A673 (cell line): ENCODE measurements around the gene TMTC4. TPM values are rescaled to one million over a fixed set of nuclear protein-coding genes. Genes with fewer than 3 reads are reported as not detected.

Source experiments
- BruUV-seq: library from RNA; stranded (reverse); fragments of 400-500 nt; replicated peaks from 2 replicates; lab custom pipeline; 2021; lab: Mats Ljungman, UMichigan
- CTCF ChIA-PET: fragments of 300-600 bp; sonication (Branson Sonifier 250); formaldehyde crosslinking; loops from one replicate; lab custom pipeline; 2022; ENCODE audit warnings: antibody characterized with exemption; lab: Charles Lee
- POLR2A ChIA-PET: fragments of 300-600 bp; sonication (Branson Sonifier 250); formaldehyde crosslinking; loops from one replicate; lab custom pipeline; 2022; ENCODE audit warnings: antibody characterized with exemption; ENCODE audit not compliant: low non-redundant PET; lab: Charles Lee
- DNase-seq: peaks from one replicate; pipeline ENCODE4 v3.0.0-alpha.2; 2015; ENCODE audit warnings: low spot score
- H3K27ac ChIP-seq: fragments of 200-600 bp; sonication (generic); 2 replicates; pipeline ENCODE4 v1.5.1; 2016; ENCODE audit warnings: mixed run types, low read depth, mild to moderate bottlenecking, mixed read lengths, antibody characterized with exemption, low read length; ENCODE audit not compliant: poor library complexity, severe bottlenecking
- H3K27me3 ChIP-seq: fragments of 200-600 bp; sonication (generic); replicated peaks from 2 replicates; pipeline ENCODE4 v1.6.1; 2017; ENCODE audit warnings: mixed run types, low read depth, mild to moderate bottlenecking, mixed read lengths, antibody characterized with exemption, low read length; ENCODE audit not compliant: insufficient read depth, poor library complexity
- H3K36me3 ChIP-seq: fragments of 200-600 bp; sonication (generic); 2 replicates; pipeline ENCODE4 v1.6.1; 2016; ENCODE audit warnings: mixed run types, mild to moderate bottlenecking, mixed read lengths, antibody characterized with exemption, low read length; ENCODE audit not compliant: insufficient read depth, poor library complexity, severe bottlenecking
- H3K4me1 ChIP-seq: fragments of 200-600 bp; sonication (generic); 2 replicates; pipeline ENCODE4 v1.6.1; 2017; ENCODE audit warnings: mixed run types, mild to moderate bottlenecking, mixed read lengths, antibody characterized with exemption, low read length; ENCODE audit not compliant: insufficient read depth, poor library complexity, severe bottlenecking
- H3K4me3 ChIP-seq: fragments of 200-600 bp; sonication (generic); 2 replicates; pipeline ENCODE4 v1.5.1; 2016; ENCODE audit warnings: low read depth, mixed run types, mild to moderate bottlenecking, mixed read lengths, low read length; ENCODE audit not compliant: poor library complexity, severe bottlenecking
- H3K9me3 ChIP-seq: fragments of 200-600 bp; sonication (generic); 2 replicates; pipeline ENCODE4 v1.6.1; 2016; ENCODE audit warnings: mixed run types, low read depth, mild to moderate bottlenecking, mixed read lengths, antibody characterized with exemption, low read length; ENCODE audit not compliant: poor library complexity, severe bottlenecking
- EZH2 ChIP-seq: fragments of 200-600 bp; sonication (generic); IDR thresholded peaks from 2 replicates; pipeline ENCODE4 v1.6.1; 2017; ENCODE audit warnings: borderline replicate concordance, low read depth, mild to moderate bottlenecking, mixed read lengths, antibody characterized with exemption, low read length; ENCODE audit not compliant: poor library complexity, severe bottlenecking
- intact Hi-C: fragments of 100-400 bp; cut with micrococcal nuclease; formaldehyde crosslinking; loops from one replicate; pipeline ENCODE4 v1.10.0; 2022; ENCODE audit not compliant: unreplicated experiment
- total RNA-seq: library from RNA; stranded (reverse); gene quantifications from 2 replicates; pipeline ENCODE4 v1.2.3, GENCODE V29; 2021
- TF ChIP-seq, protein P1 (sequence below): fragments of 300-800, 200-600 bp; sonication (generic); conservative IDR thresholded peaks from 2 replicates; pipeline ENCODE4 v1.5.1; 2017; ENCODE audit warnings: low read depth, mild to moderate bottlenecking, antibody characterized with exemption, low read length, moderate library complexity, mixed read lengths

Gene TMTC4
- total RNA-seq, 1 experiment from 2014 or later: 21.3 TPM

DNA sequence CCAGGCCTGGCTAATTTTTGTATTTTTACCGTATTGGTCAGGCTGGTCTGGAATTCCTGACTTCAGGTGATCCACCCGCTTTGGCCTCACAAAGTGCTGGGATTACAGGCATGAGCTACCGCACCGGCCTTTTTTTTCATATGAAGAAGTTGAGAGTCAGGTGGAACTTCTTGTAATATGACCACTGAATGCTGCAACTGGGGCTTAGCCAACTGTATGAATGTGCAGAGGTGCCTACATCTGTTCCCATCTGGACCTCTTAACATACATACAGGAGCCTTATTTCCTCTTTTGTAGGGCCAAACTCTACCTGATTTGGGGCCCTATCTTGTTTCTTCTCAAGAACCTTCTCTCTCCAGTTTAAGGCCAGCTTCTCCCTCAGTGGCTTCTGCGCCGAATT lies 74.1 kb downstream of the TMTC4 start:
- H3K9me3 ChIP-seq: no peaks in the 10 kb centered on the region
- H3K27me3 ChIP-seq: no peaks in the 10 kb centered on the region
- no peak overlapping the region for H3K4me3 ChIP-seq
- H3K4me1 ChIP-seq: no peaks in the 10 kb centered on the region
- H3K36me3 ChIP-seq: no peaks in the 10 kb centered on the region
- intact Hi-C loops: no loop called here
- no peak for DNase-seq
- CTCF ChIA-PET: no interaction called here
- no TSS peak for BruUV-seq
- TF ChIP-seq, protein P1, sequence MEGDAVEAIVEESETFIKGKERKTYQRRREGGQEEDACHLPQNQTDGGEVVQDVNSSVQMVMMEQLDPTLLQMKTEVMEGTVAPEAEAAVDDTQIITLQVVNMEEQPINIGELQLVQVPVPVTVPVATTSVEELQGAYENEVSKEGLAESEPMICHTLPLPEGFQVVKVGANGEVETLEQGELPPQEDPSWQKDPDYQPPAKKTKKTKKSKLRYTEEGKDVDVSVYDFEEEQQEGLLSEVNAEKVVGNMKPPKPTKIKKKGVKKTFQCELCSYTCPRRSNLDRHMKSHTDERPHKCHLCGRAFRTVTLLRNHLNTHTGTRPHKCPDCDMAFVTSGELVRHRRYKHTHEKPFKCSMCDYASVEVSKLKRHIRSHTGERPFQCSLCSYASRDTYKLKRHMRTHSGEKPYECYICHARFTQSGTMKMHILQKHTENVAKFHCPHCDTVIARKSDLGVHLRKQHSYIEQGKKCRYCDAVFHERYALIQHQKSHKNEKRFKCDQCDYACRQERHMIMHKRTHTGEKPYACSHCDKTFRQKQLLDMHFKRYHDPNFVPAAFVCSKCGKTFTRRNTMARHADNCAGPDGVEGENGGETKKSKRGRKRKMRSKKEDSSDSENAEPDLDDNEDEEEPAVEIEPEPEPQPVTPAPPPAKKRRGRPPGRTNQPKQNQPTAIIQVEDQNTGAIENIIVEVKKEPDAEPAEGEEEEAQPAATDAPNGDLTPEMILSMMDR: no peak
- TF ChIP-seq EZH2: no peak
- POLR2A ChIA-PET: no interaction called here
- H3K27ac ChIP-seq: no peak overlapping the region

DNA sequence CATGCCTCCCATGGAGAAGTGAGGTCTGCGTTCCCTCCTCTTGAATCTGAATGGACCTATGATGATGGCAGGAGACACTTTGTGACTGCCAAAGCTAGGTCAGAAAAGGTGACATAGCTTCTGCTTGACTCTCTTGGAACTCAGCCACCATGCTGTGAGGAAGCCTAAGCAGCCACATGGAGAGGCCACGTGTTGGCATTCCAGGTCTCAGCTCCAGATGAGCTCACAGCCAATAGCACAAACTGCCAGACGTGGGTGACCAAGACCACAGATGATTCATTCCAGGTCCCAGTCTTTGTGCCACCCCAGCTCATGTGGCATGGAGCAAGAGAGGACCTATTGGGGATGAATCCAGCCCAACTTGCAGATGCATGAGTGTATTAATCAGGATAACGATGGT lies 77.3 kb downstream of the TMTC4 start:
- Histone ChIP-seq H3K36me3 (no peaks in the 10 kb centered on the region), H3K9me3 (no peaks in the 10 kb centered on the region), H3K27ac (no peak overlapping the region), H3K4me1 (no peaks in the 10 kb centered on the region), H3K27me3 (no peaks in the 10 kb centered on the region), H3K4me3 (no peak overlapping the region)
- intact Hi-C loops: no loop called here
- DNase-seq: no peak
- POLR2A ChIA-PET: no interaction called here
- TF ChIP-seq, protein P1: no peak
- TF ChIP-seq EZH2: no peak
- CTCF ChIA-PET: interaction anchor here (0.7 kb wide), 1 partner anchor 16 kb away, joined by 4 read pairs; no protein-coding TSS in a partner anchor
- no TSS peak for BruUV-seq

DNA sequence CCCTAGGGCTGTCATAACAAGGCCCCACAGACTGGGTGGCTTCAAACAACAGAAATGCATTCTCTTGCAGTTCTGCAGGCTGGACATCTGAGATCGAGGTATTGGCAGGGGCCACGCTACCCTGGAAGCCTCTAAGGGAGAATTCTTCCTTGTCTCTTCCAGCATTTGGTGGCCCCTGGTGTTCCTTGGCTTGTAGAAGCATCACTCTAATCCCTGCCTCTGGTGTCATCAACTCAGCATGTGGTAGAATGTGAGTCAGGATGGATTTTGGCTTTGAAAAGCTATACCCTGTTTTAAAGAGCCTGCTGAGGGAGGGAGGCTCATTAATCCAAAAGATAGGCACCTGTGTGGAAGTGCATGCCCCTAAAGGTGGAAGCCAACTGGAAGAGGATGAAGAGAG lies 78.1 kb downstream of the TMTC4 start:
- intact Hi-C loops: no loop called here
- no peaks in the 10 kb centered on the region for H3K36me3 ChIP-seq
- H3K4me3 ChIP-seq: no peak overlapping the region
- no peak for TF ChIP-seq EZH2
- TF ChIP-seq, protein P1: no peak
- BruUV-seq: no TSS peak
- peak; percentile 58 for DNase-seq
- H3K27me3 ChIP-seq: no peaks in the 10 kb centered on the region
- H3K27ac ChIP-seq: no peak overlapping the region
- H3K9me3 ChIP-seq: no peaks in the 10 kb centered on the region
- POLR2A ChIA-PET: no interaction called here
- no peaks in the 10 kb centered on the region for H3K4me1 ChIP-seq
- CTCF ChIA-PET: no interaction called here
